ENCODE data around the gene PNLDC1.

PNLDC1 gene

DNA sequence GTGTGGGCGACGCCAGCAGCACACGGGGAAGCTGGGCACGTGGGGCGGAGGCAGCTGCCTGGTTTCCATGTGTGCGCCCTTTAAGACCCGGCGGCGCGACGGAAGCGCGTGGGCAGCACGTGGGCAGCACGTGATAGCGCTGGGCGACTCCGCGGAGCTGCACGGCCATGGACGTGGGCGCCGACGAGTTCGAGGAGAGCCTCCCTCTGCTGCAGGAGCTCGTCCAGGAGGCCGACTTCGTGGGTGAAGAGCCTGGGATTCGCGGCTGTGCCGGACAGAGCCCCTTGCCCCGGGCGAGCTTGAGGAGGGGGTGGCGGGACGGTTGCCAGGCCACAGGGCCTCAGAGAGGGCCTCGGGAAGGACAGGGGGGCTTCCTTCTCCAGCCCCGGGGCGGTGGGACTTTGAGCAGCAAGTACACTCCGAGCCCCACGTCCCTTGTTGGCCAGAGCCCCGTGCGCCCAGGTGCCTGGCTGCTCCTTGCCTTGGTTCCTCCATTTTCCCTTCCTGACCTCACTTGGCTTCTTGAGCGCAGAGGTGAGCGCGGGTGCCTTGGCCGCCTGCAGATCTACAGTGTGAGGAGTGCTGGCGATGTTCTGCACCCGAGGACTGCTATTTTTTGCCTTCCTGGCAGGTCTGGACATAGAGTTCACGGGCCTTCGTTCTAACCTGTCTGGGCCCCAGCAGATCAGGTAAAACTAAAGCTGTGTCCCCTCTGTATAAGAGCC, at the start of gene PNLDC1:
Gene PNLDC1, plus strand, starts transcription at position 136 of the 725 bp plus-strand sequence. Its CDS starts 32 bp downstream, at position 168.
- FAIRE-seq (no peak), DNase-seq (ENCODE audit: low spot score) (no peak)

DNA sequence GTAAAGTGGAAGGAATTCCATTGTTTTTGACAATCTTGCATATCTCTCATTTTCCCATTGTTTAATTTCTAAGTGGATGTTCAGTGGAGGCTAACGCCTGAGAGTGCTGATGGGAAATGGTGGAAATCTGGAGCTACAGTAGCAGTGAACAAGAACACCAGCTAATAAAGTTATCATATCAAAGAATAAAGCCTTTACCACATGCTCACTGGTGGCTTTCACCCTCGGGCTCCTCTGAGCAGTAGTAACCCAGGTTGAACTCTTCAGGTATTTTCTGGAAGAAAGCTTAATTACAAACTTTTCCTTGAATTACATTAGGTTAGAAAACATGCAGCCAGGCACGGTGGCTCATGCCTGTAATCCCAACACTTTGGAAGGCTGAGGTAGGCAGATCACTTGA, 48.6 kb upstream of the PNLDC1 start:
- no peak for FAIRE-seq
- DNase-seq (ENCODE audit: low spot score): no peak

GRCh38 chr6:159753081-159753872, 46.8 kb upstream of the PNLDC1 start:
- DNase-seq (ENCODE audit: low spot score) (no peak), FAIRE-seq (no peak)

DNA sequence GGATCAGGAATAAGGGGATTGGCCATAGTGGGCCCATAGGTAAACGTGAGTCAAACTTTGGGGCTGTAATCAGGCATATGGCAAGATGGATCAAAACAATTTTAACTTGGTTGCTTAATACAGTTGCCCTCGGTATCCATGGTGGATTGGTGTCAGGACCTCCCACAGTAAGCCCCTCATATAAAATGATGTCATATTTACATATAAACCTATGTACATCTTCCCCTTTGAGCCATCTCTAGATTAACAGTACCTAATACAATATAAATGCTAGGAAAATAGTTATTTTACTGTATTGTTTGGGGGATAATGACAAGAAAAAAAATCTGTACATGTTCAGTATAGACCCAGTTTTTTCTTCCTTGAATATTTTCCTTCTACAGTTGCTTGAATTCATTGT, 45.7 kb upstream of the PNLDC1 start:
- FAIRE-seq: no peak
- DNase-seq (ENCODE audit: low spot score): no peak

- FAIRE-seq (no peak), DNase-seq (ENCODE audit: low spot score) (no peak)
Measured at GRCh38 chr6:159754959-159755914, 44.8 kb upstream of the PNLDC1 start.

DNA sequence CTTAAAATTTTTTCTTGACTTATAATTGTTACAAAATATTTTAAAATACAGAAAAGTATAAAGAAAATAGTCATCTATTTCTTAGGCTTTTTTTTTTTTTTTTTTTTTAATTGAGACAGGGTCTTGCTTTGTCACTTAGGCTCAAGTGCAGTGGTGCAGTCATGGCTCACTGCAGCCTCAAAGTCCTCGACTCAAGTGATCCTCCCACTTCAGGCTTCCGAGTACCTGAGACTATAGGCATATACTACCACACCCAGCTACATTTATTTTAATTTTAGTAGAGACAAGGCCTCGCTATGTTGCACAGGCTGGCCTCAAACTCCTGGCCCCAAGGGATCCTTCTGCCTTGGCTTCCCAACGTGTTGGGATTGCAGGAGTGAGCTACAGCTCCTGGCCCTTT, 43.6 kb upstream of the PNLDC1 start:
- no peak for FAIRE-seq
- no peak for DNase-seq (ENCODE audit: low spot score)

DNA sequence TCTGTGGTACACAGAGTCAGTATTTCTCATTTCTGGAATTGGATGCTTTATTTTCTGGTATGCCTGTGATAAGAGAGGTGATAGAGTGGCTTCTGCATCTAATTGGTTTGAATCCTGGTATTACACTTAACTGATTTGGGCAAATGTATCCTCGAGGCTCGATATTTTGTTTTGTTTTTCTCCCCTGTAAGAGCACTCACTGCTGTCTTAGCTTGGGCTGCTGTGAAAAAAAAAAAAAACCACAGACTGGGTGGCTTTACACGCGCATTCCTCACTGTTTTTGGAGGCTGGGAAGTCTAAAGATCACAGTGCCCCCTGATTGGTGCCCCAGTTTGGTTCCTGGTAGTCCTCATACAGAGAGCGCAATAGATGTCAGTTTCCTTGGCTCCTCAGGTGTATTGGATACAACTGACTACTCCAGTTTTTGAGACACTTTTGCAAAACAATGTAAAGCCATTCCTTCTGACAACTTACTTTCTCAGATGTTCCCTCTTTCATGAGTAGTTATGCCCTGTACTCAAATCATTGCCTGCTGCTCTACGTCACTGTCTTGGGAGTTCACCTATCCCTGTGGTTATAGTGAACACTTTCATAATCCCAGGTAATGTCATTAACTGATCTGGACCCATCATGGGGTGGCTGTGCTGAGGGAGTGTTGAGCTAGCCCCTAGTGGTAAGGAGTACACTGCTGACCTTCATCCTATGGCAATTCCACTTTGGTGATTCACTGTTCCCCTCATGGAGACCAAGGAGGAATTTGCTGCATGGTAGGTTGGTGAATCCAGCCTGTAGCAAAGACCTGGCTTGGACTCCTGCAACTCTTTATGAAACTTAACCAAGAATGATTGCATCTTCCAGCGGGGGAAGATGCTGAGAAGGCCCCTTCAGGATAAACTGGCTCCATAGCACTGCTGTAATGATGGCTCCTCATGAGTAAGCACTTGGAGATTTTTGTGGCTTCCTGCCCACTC, 41.8 kb upstream of the PNLDC1 start:
- no peak for FAIRE-seq
- DNase-seq (ENCODE audit: low spot score): peak; percentile 27

GRCh38 chr6:159759645-159760044, 40.4 kb upstream of the PNLDC1 start:
- DNase-seq (ENCODE audit: low spot score): no peak
- no peak for FAIRE-seq

GRCh38 chr6:159760602-159761057, 39.4 kb upstream of the PNLDC1 start:
- no peak for FAIRE-seq
- DNase-seq (ENCODE audit: low spot score): peak; percentile 16

- DNase-seq (ENCODE audit: low spot score): no peak
- FAIRE-seq: no peak
Measured at GRCh38 chr6:159761129-159761872, 38.8 kb upstream of the PNLDC1 start.

- peak; percentile 95 for DNase-seq (ENCODE audit: low spot score)
- FAIRE-seq: peak; percentile 17
Measured at GRCh38 chr6:159761873-159762680, 38.0 kb upstream of the PNLDC1 start, which contains the start of gene ACAT2. TSS of gene ACAT2 (plus strand) at chr6:159762045. CDS start at chr6:159762088, 43 bp downstream.

GRCh38 chr6:159762681-159763293, 37.3 kb upstream of the PNLDC1 start:
- DNase-seq (ENCODE audit: low spot score): peak; percentile 5
- FAIRE-seq: no peak

GRCh38 chr6:159766906-159767305, 33.2 kb upstream of the PNLDC1 start:
- FAIRE-seq (no peak), DNase-seq (ENCODE audit: low spot score) (no peak)

DNA sequence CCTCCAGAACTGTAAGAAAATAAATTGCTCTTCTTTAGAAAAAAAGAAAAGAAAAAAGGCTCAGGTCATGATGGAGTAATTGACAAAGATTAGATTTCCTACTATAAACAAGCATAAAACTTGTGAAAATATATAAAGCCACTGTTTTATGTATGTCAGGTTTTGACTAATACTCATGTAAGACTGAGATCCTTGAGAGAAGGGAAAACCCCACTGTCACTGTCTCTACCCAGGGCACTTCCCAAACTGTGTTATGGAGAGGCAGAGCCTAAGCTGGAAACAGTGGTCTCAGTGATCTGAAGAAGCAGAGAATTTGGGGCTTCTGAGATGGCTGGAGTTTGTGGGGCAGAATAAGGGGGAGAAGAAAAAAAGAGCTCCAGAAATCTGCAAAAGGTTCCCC, 30.6 kb upstream of the PNLDC1 start:
- FAIRE-seq (no peak), DNase-seq (ENCODE audit: low spot score) (no peak)

GRCh38 chr6:159772196-159772595, 27.9 kb upstream of the PNLDC1 start:
- FAIRE-seq (no peak), DNase-seq (ENCODE audit: low spot score) (no peak)

- FAIRE-seq (no peak), DNase-seq (ENCODE audit: low spot score) (no peak)
Measured at GRCh38 chr6:159777240-159777904, 22.7 kb upstream of the PNLDC1 start.

- DNase-seq (ENCODE audit: low spot score) (no peak), FAIRE-seq (no peak)
Measured at GRCh38 chr6:159778131-159778530, 21.9 kb upstream of the PNLDC1 start.
